Measurements from ENCODE around the gene FOXP1.
A peak's percentile ranks its signal among the peaks of the same experiment; 100 is the strongest.

Gene FOXP1

GRCh38 chr3:71060536-71060935, 523.0 kb downstream of the FOXP1 start:
- no peak for DNase-seq (ENCODE audit: low spot score)

DNA sequence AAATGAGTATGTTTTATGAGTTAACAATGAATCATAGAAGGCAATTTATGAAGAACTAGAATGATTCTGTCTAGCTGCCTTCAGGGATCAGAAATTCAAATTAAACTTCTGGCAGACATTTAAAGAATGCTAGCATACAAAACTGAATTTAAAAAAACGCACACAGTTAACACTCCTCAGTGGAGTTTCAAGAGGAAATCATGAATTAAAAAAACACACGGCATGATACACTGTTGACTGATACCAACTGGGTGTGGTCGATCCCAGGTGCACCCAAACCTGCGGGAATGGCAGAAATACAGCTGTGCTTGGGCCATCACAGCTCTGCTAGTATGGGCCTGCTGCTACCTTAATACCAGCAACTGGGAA, 526.0 kb downstream of the FOXP1 start:
- no peak for DNase-seq (ENCODE audit: low spot score)

DNA sequence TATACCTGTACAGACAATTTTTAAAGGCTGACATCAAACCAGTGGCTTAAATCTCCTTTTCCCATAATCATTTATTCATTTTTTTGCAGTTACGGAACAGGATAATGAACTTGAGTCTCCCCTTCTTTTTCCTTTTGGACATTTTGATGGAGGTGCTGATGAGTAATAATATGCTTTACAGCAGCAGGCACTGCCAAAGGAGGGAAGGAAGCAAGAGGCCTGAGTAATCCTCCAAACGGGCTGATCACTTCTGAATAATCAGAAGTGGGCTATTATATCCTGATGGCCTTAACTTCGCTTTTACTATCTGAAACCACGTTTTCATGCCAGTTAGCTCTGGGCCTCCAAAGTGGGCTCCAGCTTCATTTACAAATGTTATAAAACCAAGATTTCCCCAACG, 527.2 kb downstream of the FOXP1 start:
- peak; percentile 51 for DNase-seq (ENCODE audit: low spot score)

GRCh38 chr3:71055257-71056001, 528.1 kb downstream of the FOXP1 start:
- no peak for DNase-seq (ENCODE audit: low spot score)

DNA sequence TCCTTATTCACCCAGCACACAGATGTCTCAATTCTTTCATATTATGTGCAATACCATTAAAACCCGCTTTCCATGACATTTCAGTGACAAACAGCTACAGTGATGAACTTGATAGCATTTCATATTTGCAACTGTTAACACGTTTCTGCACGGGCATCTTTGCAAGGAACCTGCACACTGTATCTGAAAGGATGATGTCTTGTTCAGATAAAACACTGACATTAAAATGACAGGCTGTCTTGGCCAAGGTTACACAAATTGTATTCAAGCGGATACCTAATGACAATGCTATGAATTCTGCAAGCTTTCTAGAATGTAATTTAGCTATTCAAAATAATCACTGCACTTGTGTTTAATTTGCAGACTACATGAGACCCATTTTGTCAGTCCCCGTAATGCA, 529.2 kb downstream of the FOXP1 start:
- DNase-seq (ENCODE audit: low spot score) = no peak

- DNase-seq (ENCODE audit: low spot score) = no peak
Observed at GRCh38 chr3:71053495-71053894, 530.0 kb downstream of the FOXP1 start.

DNA sequence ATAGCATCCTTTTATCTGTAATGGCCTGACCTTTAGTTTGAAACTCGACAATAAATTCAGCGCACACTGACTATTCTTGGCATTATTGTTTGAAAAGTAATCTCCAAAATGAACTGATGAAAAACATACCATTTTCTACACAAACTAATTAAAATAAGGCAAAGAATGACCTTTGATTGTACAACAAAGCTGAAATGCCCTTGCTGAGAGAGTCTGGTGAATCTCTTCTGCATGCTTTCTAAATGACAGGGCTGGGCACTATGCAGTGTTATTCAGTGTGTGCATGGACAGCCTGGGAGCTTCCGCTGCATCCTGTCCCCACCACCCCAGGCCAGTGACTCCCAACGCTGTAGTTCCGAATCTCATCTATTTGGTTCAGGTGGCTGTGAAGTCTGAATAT, 530.8 kb downstream of the FOXP1 start:
- no peak for DNase-seq (ENCODE audit: low spot score)

- DNase-seq (ENCODE audit: low spot score) = peak; percentile 23
Observed at GRCh38 chr3:71051893-71052687, 531.4 kb downstream of the FOXP1 start.

DNA sequence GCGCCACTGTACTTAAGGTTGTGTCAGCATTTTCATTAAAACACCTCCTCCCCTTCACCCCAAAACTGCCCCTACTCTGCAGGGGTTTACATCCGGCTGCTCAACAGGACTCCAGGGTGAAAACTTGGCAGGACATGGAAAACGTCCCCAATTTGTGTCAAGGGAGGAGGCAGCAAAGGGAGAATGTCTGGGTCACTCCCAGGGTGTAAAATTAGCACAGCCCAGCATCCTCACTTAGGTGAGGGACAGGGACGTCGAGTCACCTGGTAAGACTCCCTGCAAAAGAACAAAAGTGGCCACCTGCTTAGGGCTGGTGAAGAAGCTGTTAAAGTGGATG, 532.3 kb downstream of the FOXP1 start:
- no peak for DNase-seq (ENCODE audit: low spot score)

GRCh38 chr3:71050538-71051258, 532.8 kb downstream of the FOXP1 start:
- peak; percentile 27 for DNase-seq (ENCODE audit: low spot score)

GRCh38 chr3:71050166-71050537, 533.4 kb downstream of the FOXP1 start:
- no peak for DNase-seq (ENCODE audit: low spot score)

GRCh38 chr3:71048948-71049347, 534.6 kb downstream of the FOXP1 start:
- no peak for DNase-seq (ENCODE audit: low spot score)

DNA sequence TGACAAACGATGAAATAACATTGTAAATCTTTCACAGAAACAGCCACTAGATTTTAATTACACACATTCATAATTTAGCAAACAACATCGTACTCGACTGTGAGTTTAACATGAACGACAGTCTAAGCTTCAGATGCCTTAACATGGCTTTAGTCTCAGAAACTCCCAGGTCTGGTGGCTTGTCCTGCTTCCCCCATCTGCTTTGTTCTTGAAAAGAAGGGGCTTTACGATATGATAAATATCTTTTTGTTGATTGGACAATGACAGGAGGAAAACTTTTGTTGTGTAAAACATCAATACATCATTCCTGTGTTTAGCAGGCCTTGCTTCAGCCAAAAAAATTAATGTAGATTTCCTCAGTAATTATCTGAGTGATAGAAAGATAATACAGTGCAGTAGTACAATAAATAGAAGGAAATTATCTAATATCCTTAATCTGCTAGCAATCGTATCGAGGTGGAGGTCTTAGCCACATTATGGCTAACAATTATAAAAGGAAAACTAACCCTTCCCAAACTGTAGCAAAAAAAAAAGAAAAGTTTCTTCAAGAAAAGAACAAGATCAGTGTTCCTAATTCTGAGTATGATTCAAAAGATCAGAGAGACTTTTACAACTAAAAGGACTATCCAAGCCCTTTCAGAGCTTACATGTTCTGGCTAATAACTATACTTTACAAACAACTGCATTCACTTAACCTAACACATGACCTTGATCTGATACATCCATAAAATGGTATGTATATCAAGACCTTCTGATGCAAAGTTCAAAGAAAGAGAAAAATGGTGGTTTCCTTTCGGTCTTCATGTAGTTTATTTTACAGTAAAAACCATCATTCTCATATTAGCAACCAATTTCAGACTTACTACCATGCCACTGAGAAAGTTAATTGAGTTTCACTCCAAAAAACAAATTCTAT, 535.7 kb downstream of the FOXP1 start:
- DNase-seq (ENCODE audit: low spot score) = no peak

DNA sequence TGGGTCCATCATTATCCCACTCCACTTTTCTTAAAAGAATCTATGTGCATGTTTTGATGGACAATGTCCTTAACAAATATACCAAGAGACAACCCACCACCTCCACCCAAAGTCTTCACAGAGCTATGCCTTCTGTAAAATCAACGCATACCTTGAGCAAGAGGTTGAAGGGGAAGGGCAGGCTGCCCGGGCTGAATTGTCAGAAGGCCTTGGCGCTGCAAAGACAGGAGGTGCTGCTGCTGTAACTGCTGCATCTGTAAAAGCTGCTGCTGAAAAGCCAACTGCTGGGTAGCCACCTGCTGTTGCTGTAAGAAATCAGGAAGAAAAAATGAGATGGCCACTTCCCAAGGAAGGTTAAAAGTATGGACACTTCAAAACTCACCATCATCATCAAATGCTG, 536.7 kb downstream of the FOXP1 start:
- no peak for DNase-seq (ENCODE audit: low spot score)

GRCh38 chr3:71045917-71046282, 537.6 kb downstream of the FOXP1 start:
- DNase-seq (ENCODE audit: low spot score) = no peak

DNA sequence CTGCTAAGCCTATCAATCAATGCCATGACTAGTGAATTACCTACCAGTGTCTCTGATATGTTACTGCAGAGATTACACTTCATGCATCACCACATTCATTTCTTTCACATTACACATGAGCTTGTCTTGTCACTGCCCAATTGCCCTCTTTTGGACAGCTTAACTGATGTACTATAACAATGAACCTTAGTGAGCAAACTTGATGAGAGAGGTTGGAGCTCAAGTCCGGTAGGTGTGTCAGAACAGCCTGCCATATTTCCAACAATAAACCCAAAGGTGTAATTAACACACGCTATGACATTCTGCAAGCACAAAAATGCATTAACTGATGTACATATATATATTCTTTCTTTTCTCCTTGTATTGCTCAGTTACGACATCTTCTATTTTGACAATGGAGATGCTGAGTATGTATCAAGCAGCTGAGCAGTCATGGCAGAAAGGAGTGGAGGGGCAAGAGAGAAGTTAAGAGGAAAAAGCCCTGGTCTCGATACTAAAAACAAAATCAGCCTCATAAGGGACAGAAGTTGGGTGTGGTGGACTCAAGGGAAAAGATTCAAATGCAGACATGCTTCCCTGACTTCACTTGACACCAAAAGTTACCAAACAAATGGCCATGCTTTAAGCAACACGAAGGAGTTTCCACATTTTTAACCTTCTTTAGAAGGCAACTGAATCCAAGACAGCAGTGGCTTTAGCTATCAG, 538.2 kb downstream of the FOXP1 start:
- DNase-seq (ENCODE audit: low spot score) = no peak

DNA sequence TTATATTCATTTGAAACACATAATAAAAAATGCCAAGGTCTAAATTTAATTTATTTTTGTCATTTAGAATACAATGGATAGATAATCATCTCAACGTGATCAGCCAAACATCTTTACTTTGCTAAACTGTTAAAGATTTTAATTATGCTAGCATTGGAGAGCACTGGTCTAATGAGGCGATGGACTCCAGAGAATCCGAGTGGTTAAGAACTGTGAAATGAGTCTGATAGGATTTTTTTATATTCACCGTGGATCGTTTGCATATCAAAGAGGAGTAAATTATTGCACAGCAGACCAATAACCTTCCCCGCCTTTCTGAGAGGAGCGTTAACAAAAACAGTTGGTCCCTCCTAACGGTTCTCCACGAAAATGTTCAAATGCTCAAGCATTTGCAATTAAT, 540.8 kb downstream of the FOXP1 start:
- no peak for DNase-seq (ENCODE audit: low spot score)

- DNase-seq (ENCODE audit: low spot score) = no peak
Observed at GRCh38 chr3:71041371-71041770, 542.2 kb downstream of the FOXP1 start.

DNA sequence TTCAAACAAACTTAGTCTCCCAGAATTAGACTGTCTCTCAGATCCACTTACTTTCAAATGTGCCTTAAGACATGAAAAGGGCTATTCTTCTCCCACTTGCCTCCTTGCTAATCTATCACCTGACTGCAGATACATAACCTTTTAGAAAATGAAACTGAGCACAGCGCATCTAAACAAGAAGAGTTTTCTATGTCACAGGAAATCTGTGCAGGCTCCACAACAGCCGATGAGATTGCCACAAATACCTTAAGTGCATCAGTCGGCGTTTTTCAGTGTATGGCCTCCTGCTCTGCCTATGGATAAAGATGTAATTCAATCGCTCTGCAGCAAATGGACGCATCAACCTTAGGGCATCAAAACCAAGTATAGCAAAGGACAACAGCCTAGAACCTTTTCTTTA, 544.2 kb downstream of the FOXP1 start:
- no peak for DNase-seq (ENCODE audit: low spot score)

DNA sequence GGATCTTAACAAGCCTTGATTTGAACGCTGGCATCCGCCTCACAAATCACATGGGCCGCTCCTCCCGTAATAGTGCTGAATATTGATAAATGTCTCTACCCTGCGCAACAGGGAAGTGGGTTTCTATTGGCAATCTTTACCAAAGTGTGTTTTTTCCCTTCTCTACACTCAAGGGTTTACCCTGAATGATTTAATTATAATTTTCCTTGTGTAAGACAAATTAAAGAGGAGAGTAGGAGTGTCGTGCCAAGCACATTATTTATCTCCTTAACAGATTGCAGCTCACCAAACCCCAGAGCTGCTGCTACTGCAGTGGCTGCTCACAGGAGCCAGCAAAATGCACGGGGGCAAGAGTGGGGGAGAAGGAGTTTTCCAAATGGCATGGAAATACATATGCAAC, 545.8 kb downstream of the FOXP1 start:
- no peak for DNase-seq (ENCODE audit: low spot score)

DNA sequence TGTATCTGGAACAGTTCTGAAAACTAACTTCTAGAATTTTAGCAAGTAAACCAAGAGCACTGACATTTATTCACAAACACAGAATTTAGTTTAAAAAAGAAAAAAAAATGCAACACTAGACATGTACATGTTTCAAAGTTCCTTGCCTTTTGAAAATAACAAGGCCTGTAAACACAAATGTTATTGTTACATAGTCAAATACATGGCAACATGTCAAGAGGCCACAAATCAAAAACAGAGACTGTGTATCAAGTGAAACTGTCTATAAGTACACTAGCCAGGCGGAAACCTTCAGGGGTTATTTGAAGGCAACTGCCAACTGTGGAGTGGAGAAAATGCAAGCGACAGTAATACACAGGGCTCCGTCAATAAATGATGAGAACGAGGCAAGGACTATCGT, 547.6 kb downstream of the FOXP1 start:
- no peak for DNase-seq (ENCODE audit: low spot score)

DNA sequence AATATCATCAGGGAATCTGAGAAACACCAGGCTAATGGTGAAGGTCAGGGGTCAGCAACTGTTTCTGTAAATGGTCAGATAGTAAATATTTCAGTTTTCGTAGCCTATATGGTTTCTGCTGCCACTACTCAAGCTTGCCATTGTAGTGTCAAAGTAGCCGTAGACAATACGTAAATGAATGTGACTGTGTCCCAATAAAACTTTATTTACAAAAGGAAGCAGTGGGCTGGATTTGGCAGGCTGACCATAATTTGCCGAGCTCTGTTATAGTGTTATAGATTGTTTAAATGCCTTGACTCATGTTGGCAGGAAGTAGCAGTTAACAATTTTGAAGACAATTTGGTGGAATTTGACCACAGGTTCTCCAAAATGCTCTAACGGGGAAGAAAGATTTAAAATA, 548.2 kb downstream of the FOXP1 start:
- DNase-seq (ENCODE audit: low spot score) = no peak
